GM18520 (cell line): ENCODE measurements around the gene FXYD5.

ENCODE experiments used
- ATAC-seq: cut with Tn5 transposase; IDR thresholded peaks from one replicate; pipeline ENCODE4 v1.9.1; 2021; ENCODE audit not compliant: unreplicated experiment

FXYD5 gene

GRCh38 chr19:35211545-35212230 is 57.2 kb downstream of the FXYD5 start:
- ATAC-seq, result no peak

GRCh38 chr19:35212241-35212640 is 57.7 kb downstream of the FXYD5 start:
- ATAC-seq, result no peak

GRCh38 chr19:35213663-35214632 is 59.4 kb downstream of the FXYD5 start:
- peak; percentile 69 for ATAC-seq

- no peak for ATAC-seq
Observed at GRCh38 chr19:35214766-35215422, 60.4 kb downstream of the FXYD5 start.

GRCh38 chr19:35216016-35216832 is 61.7 kb downstream of the FXYD5 start:
- ATAC-seq, result no peak

- no peak for ATAC-seq
Observed at GRCh38 chr19:35216833-35217648, 62.5 kb downstream of the FXYD5 start.

GRCh38 chr19:35217649-35217990 is 63.1 kb downstream of the FXYD5 start:
- no peak for ATAC-seq

GRCh38 chr19:35219008-35219407 is 64.5 kb downstream of the FXYD5 start:
- ATAC-seq, result no peak
